ENCODE measurements around the gene SELENBP1.

SELENBP1 gene

GRCh38 chr1:151340870-151341754, 31.4 kb downstream of the SELENBP1 start:
- no peak overlapping the region for H3K4me3 Mint-ChIP-seq

GRCh38 chr1:151336556-151336955, 35.9 kb downstream of the SELENBP1 start:
- Mint-ChIP-seq H3K4me3 (no peak overlapping the region), H3K4me1 (peaks cover 6% of the 10 kb centered on the region), H3K36me3 (peaks cover 6% of the 10 kb centered on the region), H3K9me3 (no peaks in the 10 kb centered on the region), H3K27ac (peak overlapping the region; percentile 17)
- ATAC-seq (no peak), DNase-seq (ENCODE audit: low spot score in 2 of 2) (no peak)

More at GRCh38 chr1:151340870-151341754, 31.4 kb downstream of the SELENBP1 start:
- Mint-ChIP-seq H3K36me3 (peaks cover 43% of the 10 kb centered on the region), H3K9me3 (no peaks in the 10 kb centered on the region), H3K4me1 (peaks cover 34% of the 10 kb centered on the region), H3K27ac (peak overlapping the region; percentile 100)
- DNase-seq (ENCODE audit: low spot score in 2 of 2), result peak; percentile 18 to 71
- ATAC-seq, result peak; percentile 86

GRCh38 chr1:151334822-151335221, 37.7 kb downstream of the SELENBP1 start:
- no peak for DNase-seq (ENCODE audit: low spot score in 2 of 2)

GRCh38 chr1:151327903-151328674, 44.4 kb downstream of the SELENBP1 start:
- Mint-ChIP-seq H3K27ac (peak overlapping the region; percentile 96), H3K4me1 (peaks cover 34% of the 10 kb centered on the region), H3K4me3 (peak overlapping the region; percentile 88), H3K36me3 (peaks cover 39% of the 10 kb centered on the region), H3K9me3 (no peaks in the 10 kb centered on the region)
- ATAC-seq (peak; percentile 45), DNase-seq (ENCODE audit: low spot score in 2 of 2) (no peak)

More at GRCh38 chr1:151334822-151335221, 37.7 kb downstream of the SELENBP1 start:
- Mint-ChIP-seq H3K4me1 (no peaks in the 10 kb centered on the region), H3K9me3 (no peaks in the 10 kb centered on the region), H3K36me3 (no peaks in the 10 kb centered on the region), H3K27ac (no peak overlapping the region), H3K4me3 (no peak overlapping the region)
- ATAC-seq, result no peak

GRCh38 chr1:151327223-151327902, 45.1 kb downstream of the SELENBP1 start, which contains the start of gene PI4KB:
Gene PI4KB, minus strand, starts transcription at chr1:151327416. Its CDS starts 10,935 bp downstream, at chr1:151316481.
- DNase-seq (ENCODE audit: low spot score in 2 of 2) (peak; percentile 65 to 93), ATAC-seq (peak; percentile 94)
- H3K4me1 Mint-ChIP-seq, result peaks cover 39% of the 10 kb centered on the region
- H3K4me3 Mint-ChIP-seq, result peak within 1 kb of the TSS; percentile 88
- H3K9me3 Mint-ChIP-seq, result no peaks in the 10 kb centered on the region
- H3K36me3 Mint-ChIP-seq, result peaks cover 46% of the 10 kb centered on the region
- H3K27ac Mint-ChIP-seq, result peak within 1 kb of the TSS; percentile 96

GRCh38 chr1:151326619-151327222, 45.8 kb downstream of the SELENBP1 start:
- peaks cover 52% of the 10 kb centered on the region for H3K36me3 Mint-ChIP-seq
- H3K27ac Mint-ChIP-seq, result peak overlapping the region; percentile 96
- H3K9me3 Mint-ChIP-seq, result no peaks in the 10 kb centered on the region
- DNase-seq (ENCODE audit: low spot score in 2 of 2) (no peak), ATAC-seq (peak; percentile 66)
- H3K4me1 Mint-ChIP-seq, result peaks cover 39% of the 10 kb centered on the region
- peak overlapping the region; percentile 88 for H3K4me3 Mint-ChIP-seq

- peak overlapping the region; percentile 88 for H3K4me3 Mint-ChIP-seq
- peaks cover 61% of the 10 kb centered on the region for H3K36me3 Mint-ChIP-seq
- peak overlapping the region; percentile 96 for H3K27ac Mint-ChIP-seq
- H3K4me1 Mint-ChIP-seq, result peaks cover 42% of the 10 kb centered on the region
- H3K9me3 Mint-ChIP-seq, result no peaks in the 10 kb centered on the region
- no peak for ATAC-seq
- no peak for DNase-seq (ENCODE audit: low spot score in 2 of 2)
Measured at GRCh38 chr1:151325646-151326429, 46.7 kb downstream of the SELENBP1 start.

GRCh38 chr1:151325231-151325630, 47.3 kb downstream of the SELENBP1 start:
- Mint-ChIP-seq H3K27ac (peak overlapping the region; percentile 96), H3K4me3 (peak overlapping the region; percentile 88), H3K9me3 (no peaks in the 10 kb centered on the region), H3K36me3 (peaks cover 67% of the 10 kb centered on the region), H3K4me1 (peaks cover 48% of the 10 kb centered on the region)
- DNase-seq (ENCODE audit: low spot score in 2 of 2) (no peak), ATAC-seq (no peak)

GRCh38 chr1:151324390-151324930, 48.0 kb downstream of the SELENBP1 start:
- Mint-ChIP-seq H3K9me3 (no peaks in the 10 kb centered on the region), H3K36me3 (peaks cover 74% of the 10 kb centered on the region), H3K4me1 (peaks cover 50% of the 10 kb centered on the region), H3K27ac (peak overlapping the region; percentile 96), H3K4me3 (no peak overlapping the region)
- ATAC-seq, result no peak
- DNase-seq (ENCODE audit: low spot score in 2 of 2), result no peak

- H3K36me3 Mint-ChIP-seq, result peaks cover 95% of the 10 kb centered on the region
- no peaks in the 10 kb centered on the region for H3K9me3 Mint-ChIP-seq
- ATAC-seq (peak; percentile 57), DNase-seq (ENCODE audit: low spot score in 2 of 2) (no peak)
- no peak overlapping the region for H3K27ac Mint-ChIP-seq
- peaks cover 29% of the 10 kb centered on the region for H3K4me1 Mint-ChIP-seq
- no peak overlapping the region for H3K4me3 Mint-ChIP-seq
Measured at GRCh38 chr1:151318975-151319374, 53.5 kb downstream of the SELENBP1 start.

- DNase-seq (ENCODE audit: low spot score in 2 of 2) (no peak), ATAC-seq (no peak)
- Mint-ChIP-seq H3K4me1 (peaks cover 52% of the 10 kb centered on the region), H3K9me3 (no peaks in the 10 kb centered on the region), H3K27ac (peak overlapping the region; percentile 98), H3K36me3 (peaks cover 95% of the 10 kb centered on the region), H3K4me3 (no peak overlapping the region)
Measured at GRCh38 chr1:151315565-151316235, 56.8 kb downstream of the SELENBP1 start.

Measured in stimulated activated effector memory CD8-positive, alpha-beta T cell treated with anti-CD3 and anti-CD28 coated beads, Interleukin-12 subunit alpha, Interleukin-12 subunit beta, amount 100 ng/mL, for 72 hours (primary cell).